Type B pancreatic cell (in vitro differentiated cells): ENCODE measurements around the gene BGN. TPM values are rescaled to one million over a fixed set of nuclear protein-coding genes. Genes with fewer than 3 reads are reported as not detected.

Experiments
- DNase-seq: peaks from one replicate; pipeline ENCODE4 v3.0.0; 2021; ENCODE audit warnings: mixed read lengths; ENCODE audit not compliant: unreplicated experiment; ENCODE audit errors: extremely low spot score
- H3K27ac Mint-ChIP-seq: 2 replicates; pipeline ENCODE4 v1.8.0; 2021; ENCODE audit warnings: mild to moderate bottlenecking, mixed read lengths
- H3K27me3 Mint-ChIP-seq: 2 replicates; pipeline ENCODE4 v1.8.0; 2021; ENCODE audit warnings: mixed read lengths
- H3K36me3 Mint-ChIP-seq: 2 replicates; pipeline ENCODE4 v1.8.0; 2021; ENCODE audit warnings: mixed read lengths
- H3K4me1 Mint-ChIP-seq: one replicate; pipeline ENCODE4 v1.8.0; 2021; ENCODE audit warnings: mixed read lengths; ENCODE audit not compliant: unreplicated experiment
- H3K4me3 Mint-ChIP-seq: 2 replicates; pipeline ENCODE4 v1.8.0; 2021; ENCODE audit warnings: mild to moderate bottlenecking, mixed read lengths
- H3K9me3 Mint-ChIP-seq: 2 replicates; pipeline ENCODE4 v1.8.0; 2021; ENCODE audit warnings: mixed read lengths
- total RNA-seq: library from RNA; stranded (reverse); gene quantifications from 2 replicates; pipeline ENCODE4 v1.2.1, GENCODE V29; 2021; ENCODE audit warnings: low replicate concordance
- TF ChIP-seq, protein P1 (sequence below): fragments of 200-600 bp; sonication (generic); conservative IDR thresholded peaks from 2 replicates; pipeline ENCODE4 v1.5.0; 2021; ENCODE audit warnings: antibody characterized with exemption, mild to moderate bottlenecking

BGN gene
- total RNA-seq, 1 donor from 2014 or later: 29.6 TPM

DNA sequence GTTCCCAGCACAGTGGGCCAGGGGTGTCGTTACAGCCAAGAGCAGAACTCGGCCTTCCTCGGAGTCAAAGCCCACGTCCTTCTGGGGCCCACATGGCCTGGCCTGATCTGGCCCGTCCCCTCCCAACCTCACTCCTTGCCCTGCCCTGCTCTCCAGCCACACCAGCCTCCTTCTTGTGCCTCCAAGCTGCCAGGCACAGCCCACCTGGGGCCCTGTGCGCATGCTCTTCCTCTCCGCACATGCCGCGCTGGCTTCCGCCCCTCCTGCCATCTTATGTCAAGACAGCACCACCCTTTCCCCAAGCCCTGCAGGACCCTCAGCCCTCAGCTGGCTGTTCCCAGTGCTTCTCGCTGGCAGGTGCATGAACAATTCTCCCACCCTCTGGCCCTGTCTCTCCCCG, 31.2 kb upstream of the BGN start:
- H3K27me3 Mint-ChIP-seq: no peaks in the 10 kb centered on the region
- no peaks in the 10 kb centered on the region for H3K9me3 Mint-ChIP-seq
- no peak for DNase-seq
- TF ChIP-seq, protein P1, sequence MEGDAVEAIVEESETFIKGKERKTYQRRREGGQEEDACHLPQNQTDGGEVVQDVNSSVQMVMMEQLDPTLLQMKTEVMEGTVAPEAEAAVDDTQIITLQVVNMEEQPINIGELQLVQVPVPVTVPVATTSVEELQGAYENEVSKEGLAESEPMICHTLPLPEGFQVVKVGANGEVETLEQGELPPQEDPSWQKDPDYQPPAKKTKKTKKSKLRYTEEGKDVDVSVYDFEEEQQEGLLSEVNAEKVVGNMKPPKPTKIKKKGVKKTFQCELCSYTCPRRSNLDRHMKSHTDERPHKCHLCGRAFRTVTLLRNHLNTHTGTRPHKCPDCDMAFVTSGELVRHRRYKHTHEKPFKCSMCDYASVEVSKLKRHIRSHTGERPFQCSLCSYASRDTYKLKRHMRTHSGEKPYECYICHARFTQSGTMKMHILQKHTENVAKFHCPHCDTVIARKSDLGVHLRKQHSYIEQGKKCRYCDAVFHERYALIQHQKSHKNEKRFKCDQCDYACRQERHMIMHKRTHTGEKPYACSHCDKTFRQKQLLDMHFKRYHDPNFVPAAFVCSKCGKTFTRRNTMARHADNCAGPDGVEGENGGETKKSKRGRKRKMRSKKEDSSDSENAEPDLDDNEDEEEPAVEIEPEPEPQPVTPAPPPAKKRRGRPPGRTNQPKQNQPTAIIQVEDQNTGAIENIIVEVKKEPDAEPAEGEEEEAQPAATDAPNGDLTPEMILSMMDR: no peak
- no peaks in the 10 kb centered on the region for H3K4me1 Mint-ChIP-seq
- no peaks in the 10 kb centered on the region for H3K36me3 Mint-ChIP-seq
- H3K4me3 Mint-ChIP-seq: no peak overlapping the region
- H3K27ac Mint-ChIP-seq: no peak overlapping the region

DNA sequence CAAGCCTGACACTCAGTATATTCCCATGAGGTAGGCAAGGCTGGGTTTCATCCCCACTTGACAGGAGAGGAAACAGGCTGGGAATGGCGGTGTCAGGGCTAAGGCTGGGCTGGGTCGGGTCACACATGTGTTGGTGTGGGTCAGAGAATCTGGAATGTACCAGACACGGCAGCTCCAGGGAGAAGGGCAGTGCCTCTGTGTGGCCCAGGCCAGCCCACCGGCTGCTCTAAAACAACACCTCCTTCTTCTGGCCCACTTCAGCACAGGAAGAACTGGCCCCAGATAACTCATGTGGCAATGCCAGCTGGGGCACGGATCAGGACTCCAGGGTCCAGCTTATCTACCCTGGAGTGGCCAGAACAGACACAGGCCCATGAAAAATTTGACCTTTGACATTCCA, 30.7 kb upstream of the BGN start:
- no peaks in the 10 kb centered on the region for H3K36me3 Mint-ChIP-seq
- TF ChIP-seq, protein P1: no peak
- no peak for DNase-seq
- H3K9me3 Mint-ChIP-seq: no peaks in the 10 kb centered on the region
- no peak overlapping the region for H3K4me3 Mint-ChIP-seq
- H3K27me3 Mint-ChIP-seq: no peaks in the 10 kb centered on the region
- no peaks in the 10 kb centered on the region for H3K4me1 Mint-ChIP-seq
- H3K27ac Mint-ChIP-seq: no peak overlapping the region

DNA sequence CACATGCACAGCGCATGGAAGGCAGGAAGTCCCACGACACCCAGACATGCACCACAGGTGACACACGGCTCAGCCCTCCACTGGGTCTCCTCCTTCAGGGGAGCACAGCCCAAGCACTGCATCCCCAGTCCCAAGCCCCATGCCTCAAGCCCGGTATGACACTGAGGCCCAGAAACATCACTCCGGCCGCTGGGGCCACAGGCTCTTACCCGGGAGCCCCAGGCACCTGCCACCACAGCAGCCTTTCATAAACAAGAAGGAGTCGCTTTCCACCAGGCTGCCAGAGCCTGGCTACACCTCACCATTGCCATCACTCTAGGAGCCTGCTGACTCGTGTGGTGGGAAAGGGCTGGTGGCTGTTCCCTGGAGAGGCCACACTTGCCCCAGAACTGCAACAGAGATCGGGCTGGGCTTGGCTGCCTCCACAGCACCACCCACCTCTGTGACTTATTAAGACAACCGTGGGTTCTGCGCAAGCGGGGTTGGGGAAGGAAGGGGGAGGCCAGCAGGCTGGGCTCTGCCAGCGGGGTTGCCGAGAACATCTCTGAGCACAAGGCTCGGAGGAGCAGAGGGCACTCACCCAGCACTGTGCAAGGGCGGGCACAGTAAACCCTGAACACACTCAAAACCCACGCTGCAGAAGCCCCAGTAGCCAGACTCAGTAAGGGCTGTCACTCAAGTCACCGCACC, 28.9 kb upstream of the BGN start:
- H3K27me3 Mint-ChIP-seq: no peaks in the 10 kb centered on the region
- no peaks in the 10 kb centered on the region for H3K4me1 Mint-ChIP-seq
- H3K4me3 Mint-ChIP-seq: no peak overlapping the region
- H3K27ac Mint-ChIP-seq: no peak overlapping the region
- TF ChIP-seq, protein P1: no peak
- no peaks in the 10 kb centered on the region for H3K36me3 Mint-ChIP-seq
- H3K9me3 Mint-ChIP-seq: no peaks in the 10 kb centered on the region
- no peak for DNase-seq

DNA sequence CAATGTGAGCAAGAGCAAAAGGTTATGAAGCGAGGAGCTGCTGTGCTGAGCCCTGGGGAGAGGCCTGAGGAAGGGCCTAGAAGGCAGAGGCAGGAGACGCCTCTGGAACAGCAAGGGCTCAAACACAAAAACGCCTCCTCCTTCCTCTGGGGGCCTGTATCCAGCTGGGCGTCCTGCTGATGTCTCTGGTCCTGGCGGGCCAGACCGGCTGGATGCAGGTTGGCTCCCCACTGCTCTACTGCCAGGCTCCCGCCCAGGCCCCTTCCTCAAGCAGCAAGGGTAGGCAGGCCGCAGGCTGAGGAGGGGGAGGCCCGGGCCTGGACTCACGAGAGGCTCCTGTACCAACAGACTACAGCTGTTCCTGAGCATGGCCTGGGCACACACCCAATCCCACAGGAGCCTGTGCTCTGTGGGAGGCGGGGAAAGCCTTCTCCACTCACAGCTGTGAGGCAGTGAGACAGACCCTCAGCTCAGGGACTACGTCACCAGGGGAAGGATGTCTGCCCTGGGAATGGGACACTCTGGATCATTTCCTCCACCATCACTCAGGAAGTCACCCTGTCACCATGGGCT, 26.7 kb upstream of the BGN start:
- TF ChIP-seq, protein P1: no peak
- no peaks in the 10 kb centered on the region for H3K9me3 Mint-ChIP-seq

DNA sequence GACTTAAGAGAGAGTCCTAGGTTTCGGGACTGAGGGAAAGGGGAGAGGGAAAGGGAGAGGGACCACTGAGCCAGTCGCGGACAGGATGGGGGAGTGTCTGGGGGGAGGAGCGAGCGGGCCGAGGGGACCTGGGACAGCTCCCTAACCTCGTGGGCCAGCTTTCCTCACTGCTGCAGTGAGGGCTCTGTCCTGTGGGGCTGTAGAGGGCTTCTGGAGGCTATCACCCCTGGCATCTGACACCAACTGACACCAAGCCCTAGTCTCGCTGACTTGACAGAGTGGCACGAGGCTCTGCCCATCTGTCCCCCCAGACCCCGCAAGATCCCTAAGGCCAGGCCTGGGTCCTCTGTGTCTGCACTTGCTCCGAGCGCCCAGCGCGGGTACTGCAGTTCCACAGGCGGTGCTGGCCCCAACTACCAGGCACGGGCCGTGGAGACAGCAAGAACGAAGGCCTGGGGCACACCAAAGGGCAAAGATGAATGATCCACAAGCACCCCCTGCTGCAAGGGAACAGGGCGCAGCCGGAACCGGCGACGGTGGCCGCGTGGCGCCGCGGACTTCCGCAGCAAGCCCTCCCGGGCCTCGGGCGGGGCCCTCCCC, 24.9 kb upstream of the BGN start:
- Mint-ChIP-seq H3K27ac (no peak overlapping the region), H3K36me3 (no peaks in the 10 kb centered on the region), H3K4me3 (peak overlapping the region; percentile 84), H3K27me3 (no peaks in the 10 kb centered on the region), H3K4me1 (no peaks in the 10 kb centered on the region), H3K9me3 (no peaks in the 10 kb centered on the region)
- DNase-seq: no peak
- TF ChIP-seq, protein P1: peak; percentile 43

More for the DNA sequence above, 26.7 kb upstream of the BGN start:
- Mint-ChIP-seq H3K27me3 (no peaks in the 10 kb centered on the region), H3K4me3 (no peak overlapping the region), H3K36me3 (no peaks in the 10 kb centered on the region), H3K4me1 (no peaks in the 10 kb centered on the region), H3K27ac (no peak overlapping the region)
- no peak for DNase-seq
